ENCODE measurements around the gene ELN. TPM values are rescaled to one million over a fixed set of nuclear protein-coding genes. Genes with fewer than 3 reads are reported as not detected.
"Not testable (repeated sequence)": the region's sequence is repeated elsewhere in the genome, so short reads cannot be mapped to it uniquely, and the experiment has no call there.

Gene ELN
- 10 to 100 TPM; 10.3 to 15.0 TPM for total RNA-seq
- long read RNA-seq, partial matches to known transcripts: 4 of 8 reads
- long read RNA-seq, other reads (novel, unspliced or antisense): 4 of 8 reads

GRCh38 chr7:74027683-74028320 is at the start of gene ELN:
TSS of gene ELN (plus strand) at chr7:74028173. CDS start at chr7:74028188, 15 bp downstream.
- intact Hi-C loops (cut with DNase I, micrococcal nuclease): loop anchor here in 1 of 2 donors (10.0 kb wide), 1 partner anchor 143 kb away; no protein-coding TSS in a partner anchor
- DNase-seq (peak; percentile 53 to 73), ATAC-seq (peak; percentile 33)

GRCh38 chr7:73978661-73979563 is 49.1 kb upstream of the ELN start:
- ATAC-seq (peak; percentile 93), DNase-seq (peak; percentile 94)
- intact Hi-C loops (cut with DNase I, micrococcal nuclease): no loop called here

- ATAC-seq; DNase-seq; intact Hi-C loops (cut with DNase I, micrococcal nuclease): not testable (repeated sequence)
These were observed 48.3 kb upstream of the ELN start for GRCh38 chr7:73979656-73980055.

- DNase-seq: peak in 1 of 2 donors; percentile 12
- no peak for ATAC-seq
- intact Hi-C loops (cut with DNase I, micrococcal nuclease): no loop called here
These were observed 47.8 kb upstream of the ELN start for GRCh38 chr7:73980206-73980605.

GRCh38 chr7:73981933-73982332 is 46.0 kb upstream of the ELN start:
- DNase-seq: peak in 1 of 2 donors; percentile 5

GRCh38 chr7:73983437-73984164 is 44.4 kb upstream of the ELN start:
- ATAC-seq: no peak
- intact Hi-C loops (cut with DNase I, micrococcal nuclease): no loop called here
- DNase-seq: no peak

More at GRCh38 chr7:73981933-73982332, 46.0 kb upstream of the ELN start:
- ATAC-seq: no peak
- intact Hi-C loops (cut with DNase I, micrococcal nuclease): no loop called here

- DNase-seq (no peak), ATAC-seq (no peak)
- intact Hi-C loops (cut with DNase I, micrococcal nuclease): no loop called here
These were observed 43.3 kb upstream of the ELN start for GRCh38 chr7:73984481-73985205.

DNA sequence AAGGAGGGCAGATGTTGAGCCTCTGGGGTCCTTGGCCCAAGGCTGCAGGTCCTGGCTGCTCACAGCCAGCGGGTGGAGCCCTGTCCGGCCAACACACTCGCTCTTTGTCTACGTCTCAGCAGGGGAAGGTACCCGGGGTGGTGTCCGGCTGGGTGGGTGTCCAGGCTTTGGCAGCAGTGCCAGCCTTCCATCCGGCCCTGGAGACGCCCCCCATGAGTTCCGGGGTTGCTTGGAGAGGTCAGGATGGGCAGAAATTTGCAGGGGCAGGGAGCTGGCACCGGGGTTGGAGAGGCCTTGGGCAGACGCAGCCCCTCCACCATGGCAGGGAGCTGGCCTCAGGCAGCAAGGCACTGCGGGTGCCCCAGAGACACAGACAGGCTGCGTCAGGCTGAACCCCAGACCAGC is 42.2 kb upstream of the ELN start:
- intact Hi-C loops (cut with DNase I, micrococcal nuclease): no loop called here
- ATAC-seq: no peak
- DNase-seq: no peak

- peak; percentile 53 for ATAC-seq
- peak in 1 of 2 donors; percentile 45 for DNase-seq
- intact Hi-C loops (cut with DNase I, micrococcal nuclease): no loop called here
These were observed 41.8 kb upstream of the ELN start for GRCh38 chr7:73986158-73986631.

DNA sequence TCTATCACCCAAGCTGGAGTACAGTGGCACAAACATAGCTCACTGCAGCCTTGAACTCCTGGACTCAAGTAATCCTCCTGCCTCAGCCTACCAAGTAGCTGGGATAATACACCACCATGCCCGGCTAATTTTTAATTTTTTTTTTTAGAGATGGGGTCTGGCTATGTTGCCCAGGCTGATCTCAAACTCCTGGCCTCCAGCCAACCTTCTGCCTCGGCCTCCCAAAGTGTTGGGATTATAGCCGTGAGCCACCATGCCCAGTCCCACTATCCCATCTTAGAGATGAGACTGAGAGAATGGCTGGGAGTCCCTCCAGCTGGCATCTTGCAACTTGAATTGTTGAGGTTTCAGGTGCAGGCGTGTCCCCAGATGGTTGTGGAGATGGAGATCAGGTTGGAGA is 40.7 kb upstream of the ELN start:
- DNase-seq: no peak
- ATAC-seq: no peak
- intact Hi-C loops (cut with DNase I, micrococcal nuclease): no loop called here

DNA sequence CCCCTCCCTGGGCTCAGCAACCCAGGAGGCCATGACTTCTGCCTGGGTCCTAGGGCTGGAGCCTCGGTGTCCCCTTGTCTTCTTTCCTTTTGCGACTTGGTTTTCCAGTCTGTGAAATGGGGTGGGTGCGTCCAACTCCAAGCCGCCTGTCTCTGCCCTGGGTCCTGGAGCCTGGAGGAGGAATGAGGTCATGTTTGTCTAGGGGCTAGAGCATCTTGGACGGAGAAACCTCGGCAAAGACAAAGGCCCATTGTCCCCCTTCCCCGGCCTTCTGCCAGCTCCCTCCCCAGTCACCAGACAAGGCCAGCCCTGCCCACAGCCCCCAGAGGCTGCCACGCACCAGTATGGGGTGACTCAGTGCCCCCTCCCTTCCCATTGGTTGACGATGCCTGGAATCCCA is 39.8 kb upstream of the ELN start:
- DNase-seq: no peak
- intact Hi-C loops (cut with DNase I, micrococcal nuclease): no loop called here
- ATAC-seq: no peak

DNA sequence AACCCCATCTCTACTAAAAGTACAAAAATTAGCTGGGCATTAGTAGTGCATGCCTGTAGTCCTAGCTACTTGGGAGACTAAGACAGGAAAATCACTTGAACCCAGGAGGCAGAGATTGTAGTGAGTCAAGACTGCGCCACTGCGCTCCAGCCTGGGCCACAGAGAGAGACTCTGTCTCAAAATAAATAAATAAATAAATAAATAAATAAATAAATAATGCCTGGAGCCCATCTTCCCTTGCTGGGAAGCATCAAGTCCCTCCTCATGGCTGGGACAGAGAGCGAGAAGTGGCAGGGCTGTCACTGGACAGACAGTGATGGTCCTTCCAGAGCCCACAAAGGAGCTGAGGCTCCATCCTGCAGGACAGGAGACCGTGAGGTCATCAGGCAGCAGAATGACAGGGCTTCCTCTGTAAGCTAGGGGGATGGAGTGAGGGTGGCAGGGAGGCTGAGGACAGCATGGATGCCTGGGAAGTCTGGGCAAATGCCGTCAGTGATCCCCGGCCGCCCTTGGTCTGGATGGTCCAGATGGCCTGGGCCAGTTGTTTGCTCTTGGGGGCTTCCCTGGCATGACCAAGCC is 36.4 kb upstream of the ELN start:
- ATAC-seq: no peak
- intact Hi-C loops (cut with DNase I, micrococcal nuclease): no loop called here
- no peak for DNase-seq

DNA sequence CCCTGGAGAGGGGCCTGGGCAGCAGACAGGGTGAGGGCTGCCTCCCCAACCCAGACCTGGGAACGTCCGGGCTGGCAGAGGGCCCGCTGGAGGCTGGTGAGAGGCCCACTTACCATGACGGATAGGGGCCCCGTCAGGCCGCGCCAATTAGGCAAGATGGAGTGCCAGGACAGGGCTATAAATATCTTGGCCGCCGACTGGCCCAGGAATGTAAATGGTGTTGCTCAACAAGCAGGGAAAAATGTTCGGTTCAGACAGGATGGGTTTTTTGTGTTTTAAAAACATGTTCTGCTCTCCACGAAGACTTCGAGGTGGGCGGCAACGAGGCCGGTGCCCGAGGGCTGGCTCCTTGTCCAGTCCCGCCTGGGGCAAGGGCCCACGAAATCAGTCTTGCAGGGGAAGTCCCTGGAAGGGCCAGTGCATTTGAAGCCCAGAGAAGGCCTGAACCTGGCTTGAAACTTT is 35.8 kb upstream of the ELN start:
- DNase-seq: no peak

GRCh38 chr7:73994023-73994422 is 34.0 kb upstream of the ELN start:
- DNase-seq (no peak), ATAC-seq (peak; percentile 89)
- intact Hi-C loops (cut with DNase I, micrococcal nuclease): no loop called here

More for the DNA sequence above, 35.8 kb upstream of the ELN start:
- intact Hi-C loops (cut with DNase I, micrococcal nuclease): no loop called here
- no peak for ATAC-seq

DNA sequence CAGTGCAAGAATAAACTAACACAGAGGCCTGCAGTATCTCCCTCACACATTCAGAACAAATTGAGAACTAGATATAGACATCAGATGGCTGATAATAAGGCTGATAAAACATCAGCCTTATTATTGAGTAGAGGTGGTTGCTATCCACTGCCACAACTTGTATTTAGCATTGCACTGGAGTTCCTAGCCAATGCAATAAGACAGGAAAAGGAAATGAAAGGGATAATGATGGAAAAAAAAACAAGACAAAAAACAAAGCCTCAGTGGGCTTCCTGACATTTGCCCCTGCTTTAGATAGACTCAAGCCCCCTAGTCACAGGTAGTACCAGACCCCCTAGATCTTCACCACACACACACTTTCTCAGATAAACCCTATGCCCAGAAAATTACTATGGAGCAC is 33.2 kb upstream of the ELN start:
- DNase-seq (no peak), ATAC-seq (no peak)
- intact Hi-C loops (cut with DNase I, micrococcal nuclease): no loop called here

DNA sequence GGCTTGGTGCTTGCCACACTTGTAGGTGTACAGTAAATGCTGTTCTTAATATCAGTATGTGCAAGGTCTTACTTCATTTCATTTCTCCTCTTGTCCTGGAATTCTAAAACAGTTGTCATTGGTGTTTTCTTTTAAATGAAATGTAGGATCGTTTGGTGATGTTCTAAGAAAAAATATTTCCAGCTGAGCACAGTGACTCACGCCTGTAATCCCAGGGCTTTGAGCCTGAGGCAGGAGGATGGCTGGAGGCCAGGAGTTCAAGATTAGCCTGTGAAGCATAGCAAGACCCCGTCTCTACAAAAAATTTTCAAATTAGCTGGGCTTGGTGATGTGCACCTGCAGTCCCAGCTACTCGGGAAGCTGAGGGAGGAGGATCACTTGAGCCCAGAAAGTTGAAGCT is 32.6 kb upstream of the ELN start:
- intact Hi-C loops (cut with DNase I, micrococcal nuclease): no loop called here
- no peak for DNase-seq
- no peak for ATAC-seq

- intact Hi-C loops (cut with DNase I, micrococcal nuclease): no loop called here
- ATAC-seq: no peak
- no peak for DNase-seq
These were observed 32.0 kb upstream of the ELN start for GRCh38 chr7:73995821-73996511.

GRCh38 chr7:73997056-73997455 is 30.9 kb upstream of the ELN start:
- intact Hi-C loops (cut with DNase I, micrococcal nuclease): no loop called here
- no peak for DNase-seq
- no peak for ATAC-seq
